Raji (cell line): ENCODE measurements around the gene KCNH1.

Experiments
- POLR2A ChIP-seq: IDR thresholded peaks from 2 replicates; pipeline ENCODE4 v1.6.1; 2011; ENCODE audit warnings: low read depth, low read length, control low read depth; ENCODE audit not compliant: insufficient read depth

KCNH1 gene

GRCh38 chr1:210677533-210677932 is 456.4 kb downstream of the KCNH1 start:
- no peak for TF ChIP-seq POLR2A

GRCh38 chr1:210676539-210676938 is 457.4 kb downstream of the KCNH1 start:
- no peak for TF ChIP-seq POLR2A

- no peak for TF ChIP-seq POLR2A
Observed at GRCh38 chr1:210674151-210674550, 459.8 kb downstream of the KCNH1 start.

- TF ChIP-seq POLR2A = no peak
Observed at GRCh38 chr1:210669951-210670350, 464.0 kb downstream of the KCNH1 start.

- no peak for TF ChIP-seq POLR2A
Observed at GRCh38 chr1:210663730-210664573, 470.0 kb downstream of the KCNH1 start.

GRCh38 chr1:210662291-210663050 is 471.5 kb downstream of the KCNH1 start:
- TF ChIP-seq POLR2A = no peak

GRCh38 chr1:210657806-210658205 is 476.1 kb downstream of the KCNH1 start:
- no peak for TF ChIP-seq POLR2A

GRCh38 chr1:210655511-210655910 is 478.4 kb downstream of the KCNH1 start:
- no peak for TF ChIP-seq POLR2A

GRCh38 chr1:210654176-210654981 is 479.6 kb downstream of the KCNH1 start:
- TF ChIP-seq POLR2A = no peak

- no peak for TF ChIP-seq POLR2A
Observed at GRCh38 chr1:210653771-210654170, 480.2 kb downstream of the KCNH1 start.

GRCh38 chr1:210652329-210652954 is 481.5 kb downstream of the KCNH1 start:
- TF ChIP-seq POLR2A = no peak

- no peak for TF ChIP-seq POLR2A
Observed at GRCh38 chr1:210650403-210650802, 483.5 kb downstream of the KCNH1 start.

GRCh38 chr1:210648588-210649269 is 485.2 kb downstream of the KCNH1 start:
- TF ChIP-seq POLR2A = no peak
